ENCODE data around the gene VRTN. TPM values are rescaled to one million over a fixed set of nuclear protein-coding genes. Genes with fewer than 3 reads are reported as not detected.

Gene VRTN
- total and polyA plus RNA-seq, 2 donors: not detected

DNA sequence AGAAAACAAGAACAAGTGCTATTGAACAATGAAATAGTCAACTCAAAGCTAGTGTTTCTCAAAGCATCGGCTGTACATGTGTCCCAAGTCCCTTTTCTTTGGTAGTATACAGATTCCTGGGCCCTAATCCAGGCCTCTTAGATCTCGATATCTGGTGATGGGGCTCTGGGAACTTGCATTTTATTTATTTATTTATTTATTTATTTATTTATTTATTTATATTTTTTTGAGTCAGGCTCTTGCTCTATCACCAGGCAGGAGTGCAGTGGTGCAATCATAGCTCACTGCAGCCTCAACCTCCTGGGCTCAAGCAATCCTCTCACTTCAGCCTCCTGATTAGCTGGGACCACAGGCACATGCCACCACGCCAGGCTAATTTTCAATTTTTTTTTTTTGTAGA lies 60.6 kb downstream of the VRTN start:
- no peak overlapping the region for H3K27ac ChIP-seq (ENCODE audit: low read depth)
- WGBS: 85% methylated on average over 3 of the region's 3 CpGs
- H3K36me3 ChIP-seq (ENCODE audit: insufficient read depth): no peaks in the 10 kb centered on the region
- DNase-seq (ENCODE audit: extremely low spot score): no peak
- H3K4me3 ChIP-seq (ENCODE audit: low read depth, low read length): no peak overlapping the region
- H3K4me1 ChIP-seq (ENCODE audit: insufficient read depth): no peaks in the 10 kb centered on the region

DNA sequence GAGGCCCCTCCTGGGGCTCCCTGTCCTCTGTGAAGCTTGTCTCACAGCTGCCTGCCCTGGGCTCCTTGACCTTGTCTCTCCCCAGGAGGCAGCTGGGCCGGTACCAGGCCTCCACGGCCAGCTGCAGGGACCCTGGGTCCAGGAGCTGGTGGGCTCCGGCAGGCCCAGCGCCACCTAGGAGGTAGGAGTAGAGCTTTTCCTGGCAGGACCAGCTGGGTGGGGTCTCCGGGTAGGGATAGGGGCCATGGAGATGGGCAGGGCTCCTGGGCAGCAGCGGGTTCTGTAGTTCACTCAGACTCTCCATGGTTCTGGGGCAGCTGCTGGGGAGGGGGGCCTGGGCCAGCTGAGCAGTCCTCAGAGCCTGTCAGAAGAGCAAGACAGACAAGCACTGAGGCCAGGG lies 61.2 kb downstream of the VRTN start:
- no peak overlapping the region for H3K27ac ChIP-seq (ENCODE audit: low read depth)
- DNase-seq (ENCODE audit: extremely low spot score): no peak
- no peak overlapping the region for H3K4me3 ChIP-seq (ENCODE audit: low read depth, low read length)
- no peaks in the 10 kb centered on the region for H3K4me1 ChIP-seq (ENCODE audit: insufficient read depth)
- H3K36me3 ChIP-seq (ENCODE audit: insufficient read depth): no peaks in the 10 kb centered on the region
- WGBS: 77% methylated on average over 6 of the region's 6 CpGs

Other genes with a start within 250 kb of the VRTN start
- not detected for gene VSX2, start 109.0 kb upstream of the VRTN start, total RNA-seq
- gene VSX2, start 109.0 kb upstream of the VRTN start, polyA plus RNA-seq: not detected
- gene ABCD4, start 45.5 kb upstream of the VRTN start, total RNA-seq: 30.6 TPM
- 36.0 TPM for gene ABCD4, start 45.5 kb upstream of the VRTN start, polyA plus RNA-seq
- not detected for gene SYNDIG1L, start 77.7 kb downstream of the VRTN start, total RNA-seq
- 0.19 TPM for gene SYNDIG1L, start 77.7 kb downstream of the VRTN start, polyA plus RNA-seq
- gene NPC2, start 144.8 kb downstream of the VRTN start, total RNA-seq: 99.8 TPM
- gene NPC2, start 144.8 kb downstream of the VRTN start, polyA plus RNA-seq: 288 TPM
- 18.2 TPM for gene ISCA2, start 145.3 kb downstream of the VRTN start, total RNA-seq
- 19.1 TPM for gene ISCA2, start 145.3 kb downstream of the VRTN start, polyA plus RNA-seq